ENCODE data around the gene KCNA5. TPM values are rescaled to one million over a fixed set of nuclear protein-coding genes. Genes with fewer than 3 reads are reported as not detected.

The KCNA5 gene
- total RNA-seq, 1 donor from 2014 or later = 0.05 TPM

DNA sequence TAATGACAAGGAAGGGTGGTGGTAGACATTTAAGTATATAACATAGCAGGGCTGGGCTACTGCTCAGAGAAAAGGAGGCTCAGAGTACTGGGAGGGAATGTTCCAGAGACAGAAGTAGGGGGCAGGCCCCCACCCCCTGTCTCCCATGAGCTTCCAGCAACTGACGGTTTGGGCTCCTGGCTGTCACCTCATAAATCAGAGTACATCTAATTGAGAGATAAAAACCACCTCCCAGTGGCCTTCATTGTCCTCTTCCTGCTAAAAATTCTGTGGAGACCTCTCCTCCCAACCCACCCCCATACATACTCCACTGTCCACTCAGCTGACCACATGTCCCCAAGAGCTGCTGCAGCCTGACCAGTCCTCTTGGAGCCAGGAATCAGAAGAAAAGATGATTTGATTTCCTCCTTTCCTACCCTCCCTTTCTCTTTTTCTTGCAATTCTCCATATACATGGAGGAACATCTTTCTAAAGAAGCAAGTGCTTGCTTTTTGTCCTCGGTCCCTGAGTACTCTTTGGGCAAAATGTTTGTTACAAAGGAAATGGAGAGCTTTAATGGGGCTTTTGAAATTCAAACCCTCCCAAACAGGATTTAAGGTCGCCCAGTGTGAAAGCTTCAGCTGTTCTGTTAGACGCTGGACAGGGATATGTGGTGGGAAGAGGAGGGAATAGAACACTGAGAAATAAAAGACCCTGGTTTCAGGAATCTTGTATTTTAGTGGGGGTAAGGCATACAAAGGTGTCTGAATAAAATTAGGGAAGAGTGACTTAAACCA is 16.4 kb upstream of the KCNA5 start:
- DNase-seq (ENCODE audit: low spot score) (no peak), ATAC-seq (no peak)

DNA sequence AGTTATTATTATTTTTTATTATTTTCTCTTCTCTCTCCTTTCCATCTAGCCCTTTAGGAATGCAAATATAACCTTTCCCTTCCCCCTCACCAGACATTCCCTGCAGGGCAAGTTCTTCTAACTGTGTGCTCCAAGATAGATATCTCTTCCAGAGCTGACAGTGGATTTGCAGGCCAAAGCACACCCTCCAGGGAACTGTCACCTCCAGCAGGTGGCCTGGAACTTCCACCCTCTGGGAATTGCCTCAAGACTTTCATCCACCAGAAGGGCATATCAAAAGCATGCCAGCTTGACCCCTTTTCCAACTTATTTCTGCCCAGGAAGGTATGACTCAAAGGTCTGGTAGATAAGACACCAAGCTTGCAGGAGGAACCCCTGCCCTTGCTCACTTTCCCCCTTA is 13.6 kb upstream of the KCNA5 start:
- DNase-seq (ENCODE audit: low spot score) (no peak), ATAC-seq (no peak)

DNA sequence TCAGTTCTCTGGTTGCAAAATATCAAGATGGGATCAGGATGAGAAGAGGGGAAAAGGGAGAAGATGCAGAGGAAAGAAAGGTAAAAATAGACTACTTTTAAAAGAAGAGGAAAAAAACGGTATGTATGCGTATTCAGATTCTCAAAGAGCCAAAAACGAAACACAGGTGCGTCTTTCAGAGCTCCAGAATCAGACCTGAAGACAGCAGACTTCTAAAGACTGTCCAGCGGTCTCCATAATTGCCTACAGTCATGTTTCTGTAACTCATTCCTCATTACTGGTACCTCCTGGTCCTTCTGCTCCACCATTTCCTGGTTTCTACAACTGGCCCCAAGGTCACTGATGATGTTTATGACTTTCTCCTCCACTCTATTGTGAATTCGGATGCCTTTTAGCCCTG is 12.4 kb upstream of the KCNA5 start:
- no peak for ATAC-seq
- DNase-seq (ENCODE audit: low spot score) = no peak

DNA sequence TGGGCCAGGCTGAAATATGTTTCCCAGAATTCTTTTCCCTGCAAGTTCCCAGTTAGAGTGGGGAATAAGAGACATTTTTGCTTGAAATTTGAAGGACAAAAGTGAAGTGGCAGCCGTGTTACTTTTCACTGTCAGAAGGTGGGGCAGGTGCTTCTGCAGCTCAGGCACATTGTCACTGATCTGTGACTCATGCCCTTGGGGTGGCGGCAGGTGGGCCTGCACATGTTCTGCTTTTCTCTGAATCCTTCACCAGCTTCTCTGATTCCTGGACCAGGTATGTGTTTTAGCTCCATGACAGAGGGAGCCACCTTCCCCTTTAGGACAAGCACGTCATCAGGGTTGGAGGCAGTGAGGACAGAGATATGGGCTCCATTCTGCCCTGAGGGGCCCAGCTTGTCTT is 11.7 kb upstream of the KCNA5 start:
- ATAC-seq = no peak
- no peak for DNase-seq (ENCODE audit: low spot score)

DNA sequence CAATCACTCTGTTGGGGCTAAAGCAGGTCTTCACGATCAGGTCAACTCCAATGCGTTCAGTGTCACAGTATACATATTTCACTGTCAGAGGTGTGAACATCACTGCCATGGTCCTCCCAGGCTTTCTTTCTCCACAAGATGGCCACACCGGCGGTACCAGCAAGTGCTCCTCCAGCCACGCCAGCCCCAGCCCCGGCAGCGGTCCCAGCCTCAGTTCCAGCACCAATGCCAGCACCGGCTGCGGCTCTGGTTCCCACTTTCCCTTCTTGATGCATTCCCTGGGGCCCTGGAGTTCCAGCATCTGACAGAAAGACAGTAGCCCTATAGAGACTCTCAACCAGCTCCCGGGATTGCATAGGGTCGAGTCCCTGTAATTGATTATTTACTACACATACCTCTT is 10.9 kb upstream of the KCNA5 start:
- DNase-seq (ENCODE audit: low spot score) (no peak), ATAC-seq (no peak)

DNA sequence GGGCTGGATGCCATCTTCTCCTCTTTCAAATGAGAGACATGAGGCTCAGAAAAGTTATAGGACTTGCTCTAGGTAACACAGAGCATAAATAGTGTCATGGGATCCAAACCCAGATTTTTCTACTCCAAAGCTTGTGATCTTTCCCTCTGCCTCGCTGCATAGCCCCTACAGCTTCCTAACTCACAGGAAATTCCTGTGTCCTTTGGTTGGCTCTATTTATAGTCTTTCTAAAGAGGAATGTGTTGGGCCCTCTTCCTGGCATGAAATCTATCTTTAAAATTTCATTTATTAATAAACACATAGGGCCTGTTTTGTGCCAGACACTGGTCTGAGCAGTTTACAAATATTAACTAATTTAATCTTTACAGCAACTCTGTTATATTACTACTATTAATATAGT is 9.8 kb upstream of the KCNA5 start:
- ATAC-seq (no peak), DNase-seq (ENCODE audit: low spot score) (no peak)

DNA sequence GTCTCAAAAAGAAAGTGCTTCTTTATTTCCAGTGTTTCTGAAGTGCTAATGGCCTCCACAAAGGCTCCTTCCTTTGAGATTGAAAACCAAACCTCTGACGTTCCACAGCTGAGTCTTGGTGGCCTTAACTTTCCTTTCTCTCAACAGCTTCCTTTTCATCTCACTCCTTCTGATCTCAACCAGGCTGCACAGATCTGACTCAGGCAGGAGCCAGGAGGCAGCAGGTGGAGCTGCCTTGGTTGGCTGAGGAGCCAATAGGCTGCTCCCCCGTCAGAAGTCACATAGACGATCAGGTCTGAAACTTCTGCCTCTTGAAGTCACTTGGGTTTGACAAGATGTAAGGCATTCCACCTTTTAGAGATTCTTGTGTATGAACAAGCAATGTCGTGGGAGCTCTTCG is 9.1 kb upstream of the KCNA5 start:
- DNase-seq (ENCODE audit: low spot score) (no peak), ATAC-seq (no peak)

DNA sequence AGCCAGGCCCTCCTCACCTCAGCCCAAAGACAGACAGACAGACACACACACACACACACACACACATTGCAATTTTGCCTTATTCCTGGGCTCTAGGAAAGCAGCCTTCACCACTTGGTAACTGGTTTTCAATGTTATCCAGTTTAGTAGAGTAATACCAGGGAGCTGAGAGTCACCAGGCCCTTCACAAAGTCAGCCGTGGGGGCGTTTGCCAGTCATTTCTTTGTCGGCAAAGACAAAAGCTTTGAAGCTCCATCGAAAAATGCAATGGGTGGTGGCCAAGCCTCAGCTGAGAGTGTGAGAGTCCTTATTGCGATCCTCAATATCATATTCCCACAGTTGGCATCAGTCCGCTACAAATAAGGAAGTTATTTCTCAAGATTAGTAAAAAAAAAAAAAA is 8.1 kb upstream of the KCNA5 start:
- no peak for DNase-seq (ENCODE audit: low spot score)
- ATAC-seq = no peak

DNA sequence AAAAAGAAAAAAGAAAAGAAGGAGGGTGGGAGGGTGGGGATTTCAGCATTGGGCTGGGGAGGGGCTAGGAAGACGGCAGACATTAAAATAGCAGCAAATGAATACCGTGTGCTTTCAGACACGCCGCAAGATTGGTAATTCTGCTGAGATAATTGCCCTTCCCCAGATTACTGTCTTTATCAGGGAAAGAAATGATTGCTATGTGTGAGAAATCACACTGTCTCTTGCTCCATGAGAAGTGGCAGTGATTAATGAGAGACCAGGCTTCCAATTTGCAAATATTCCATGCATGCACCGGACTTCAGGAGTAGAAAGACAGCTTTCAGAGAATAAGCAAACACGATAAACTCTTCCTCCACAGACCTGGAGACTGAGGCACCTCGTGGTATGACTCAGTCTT is 7.6 kb upstream of the KCNA5 start:
- ATAC-seq = no peak
- no peak for DNase-seq (ENCODE audit: low spot score)

DNA sequence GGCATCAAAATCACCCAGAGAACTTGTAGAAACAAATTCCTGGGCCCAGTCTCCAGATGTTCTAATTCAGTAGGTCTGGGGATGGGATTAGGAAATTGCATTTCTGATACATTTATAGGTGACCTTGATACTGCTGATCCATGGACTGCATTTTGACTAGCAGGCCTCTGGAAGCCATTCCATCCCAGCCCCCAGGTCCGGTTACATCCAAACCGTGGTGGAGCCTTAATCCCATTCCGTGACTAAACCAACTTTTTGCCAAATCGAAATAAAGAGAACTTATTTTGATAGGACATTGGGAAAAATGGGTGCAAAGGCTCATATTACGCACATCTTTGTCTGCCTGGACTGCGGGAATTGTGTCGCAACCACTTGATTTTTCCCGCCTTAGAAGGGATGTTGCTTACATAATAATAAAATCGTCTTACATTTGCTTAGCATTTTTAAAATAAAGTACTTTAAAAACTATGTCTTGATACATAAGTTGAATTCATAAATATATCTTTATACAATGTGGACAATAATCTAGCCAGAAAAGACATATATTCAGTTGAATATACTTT is 5.8 kb upstream of the KCNA5 start:
- DNase-seq (ENCODE audit: low spot score) = no peak
- ATAC-seq = no peak

DNA sequence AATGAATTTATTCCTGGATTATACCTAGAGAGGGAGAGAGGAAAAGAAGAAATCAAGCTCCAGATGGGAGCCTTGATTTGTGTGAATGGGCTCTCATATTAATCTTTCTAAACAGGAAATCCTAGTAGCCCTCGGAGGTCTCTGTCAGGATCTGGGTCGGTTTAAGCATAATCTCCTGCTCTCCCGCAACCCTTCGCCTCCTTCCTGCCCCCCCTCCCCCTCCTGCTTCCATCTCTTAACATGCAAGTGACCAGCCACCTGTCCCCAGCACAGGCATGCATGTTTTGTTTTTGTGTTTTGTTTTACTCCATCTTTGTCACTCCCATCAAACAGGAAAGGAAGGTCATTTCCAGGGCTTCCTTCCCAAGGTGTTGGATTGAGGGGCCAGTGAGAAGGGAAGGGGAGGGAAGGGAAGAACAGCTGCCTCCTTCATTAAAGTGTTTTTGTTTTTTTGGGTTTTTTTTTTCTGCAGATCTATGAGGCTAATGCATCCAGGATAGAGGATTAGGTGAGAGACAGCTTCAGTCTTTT is 4.8 kb upstream of the KCNA5 start:
- no peak for DNase-seq (ENCODE audit: low spot score)

DNA sequence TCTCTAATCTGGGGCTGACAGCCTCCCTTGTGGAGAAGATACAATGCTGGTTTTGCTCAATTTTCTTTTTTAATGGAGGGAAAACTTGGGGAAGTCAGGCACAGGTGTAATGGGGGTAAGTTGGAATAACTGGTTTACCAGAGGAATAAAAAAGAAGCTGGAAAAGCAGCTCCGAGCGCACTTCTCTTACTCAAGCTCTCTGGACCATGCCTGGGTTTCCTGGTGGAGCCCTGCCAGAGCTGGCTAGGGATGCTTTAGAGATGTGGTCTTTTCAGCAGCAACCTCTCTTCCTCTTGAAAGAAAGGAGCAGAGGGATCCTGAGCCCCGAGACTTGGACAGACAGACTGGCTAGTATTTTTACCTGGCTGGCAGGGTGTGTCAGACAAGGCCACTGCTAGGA is 3.9 kb upstream of the KCNA5 start:
- DNase-seq (ENCODE audit: low spot score) (no peak), ATAC-seq (no peak)

More for the DNA sequence above, 4.8 kb upstream of the KCNA5 start:
- no peak for ATAC-seq

DNA sequence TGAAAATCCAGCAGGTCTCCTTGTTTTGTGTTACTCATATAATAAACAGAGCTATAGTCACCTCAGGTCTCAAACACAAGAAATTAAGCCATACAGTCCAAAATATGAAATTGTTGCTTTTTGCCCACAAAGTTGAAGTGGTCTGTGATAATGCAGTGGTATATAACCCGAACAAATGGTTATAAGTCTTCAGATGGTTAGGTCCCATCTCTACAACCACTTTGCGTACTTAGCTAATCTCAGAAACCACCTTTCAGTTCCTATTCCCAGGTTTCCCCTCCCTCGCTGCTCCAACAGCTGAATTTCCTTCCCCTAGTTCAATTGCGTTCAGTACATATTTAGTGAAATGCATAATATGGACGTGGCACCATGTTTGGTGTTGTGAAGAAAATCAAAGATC is 3.3 kb upstream of the KCNA5 start:
- no peak for ATAC-seq
- no peak for DNase-seq (ENCODE audit: low spot score)

DNA sequence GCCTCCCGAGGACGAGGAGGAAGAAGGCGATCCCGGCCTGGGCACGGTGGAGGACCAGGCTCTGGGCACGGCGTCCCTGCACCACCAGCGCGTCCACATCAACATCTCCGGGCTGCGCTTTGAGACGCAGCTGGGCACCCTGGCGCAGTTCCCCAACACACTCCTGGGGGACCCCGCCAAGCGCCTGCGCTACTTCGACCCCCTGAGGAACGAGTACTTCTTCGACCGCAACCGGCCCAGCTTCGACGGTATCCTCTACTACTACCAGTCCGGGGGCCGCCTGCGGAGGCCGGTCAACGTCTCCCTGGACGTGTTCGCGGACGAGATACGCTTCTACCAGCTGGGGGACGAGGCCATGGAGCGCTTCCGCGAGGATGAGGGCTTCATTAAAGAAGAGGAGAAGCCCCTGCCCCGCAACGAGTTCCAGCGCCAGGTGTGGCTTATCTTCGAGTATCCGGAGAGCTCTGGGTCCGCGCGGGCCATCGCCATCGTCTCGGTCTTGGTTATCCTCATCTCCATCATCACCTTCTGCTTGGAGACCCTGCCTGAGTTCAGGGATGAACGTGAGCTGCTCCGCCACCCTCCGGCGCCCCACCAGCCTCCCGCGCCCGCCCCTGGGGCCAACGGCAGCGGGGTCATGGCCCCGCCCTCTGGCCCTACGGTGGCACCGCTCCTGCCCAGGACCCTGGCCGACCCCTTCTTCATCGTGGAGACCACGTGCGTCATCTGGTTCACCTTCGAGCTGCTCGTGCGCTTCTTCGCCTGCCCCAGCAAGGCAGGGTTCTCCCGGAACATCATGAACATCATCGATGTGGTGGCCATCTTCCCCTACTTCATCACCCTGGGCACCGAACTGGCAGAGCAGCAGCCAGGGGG is 979 bp downstream of the KCNA5 start:
- DNase-seq (ENCODE audit: low spot score) (no peak), ATAC-seq (no peak)

DNA sequence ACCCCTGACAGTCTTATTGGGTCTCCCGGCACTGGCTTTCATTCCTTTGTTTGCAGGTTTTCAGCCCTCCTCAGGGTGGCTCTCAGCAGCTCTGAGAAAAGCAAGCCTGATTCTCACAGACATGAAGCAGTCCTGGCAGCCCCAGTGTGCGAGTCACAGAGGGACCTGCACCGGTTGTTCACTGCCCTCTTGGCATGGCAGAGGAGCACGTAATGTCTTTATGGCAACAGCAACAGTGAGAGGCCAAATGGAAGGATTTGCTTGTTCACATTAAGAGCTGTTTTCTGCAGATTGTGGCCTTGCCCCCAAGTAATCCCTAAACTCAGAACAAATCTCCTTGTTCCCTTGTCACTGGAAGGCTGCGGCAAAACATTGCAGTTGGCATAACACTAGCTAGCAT is 3.4 kb downstream of the KCNA5 start:
- no peak for ATAC-seq
- no peak for DNase-seq (ENCODE audit: low spot score)

DNA sequence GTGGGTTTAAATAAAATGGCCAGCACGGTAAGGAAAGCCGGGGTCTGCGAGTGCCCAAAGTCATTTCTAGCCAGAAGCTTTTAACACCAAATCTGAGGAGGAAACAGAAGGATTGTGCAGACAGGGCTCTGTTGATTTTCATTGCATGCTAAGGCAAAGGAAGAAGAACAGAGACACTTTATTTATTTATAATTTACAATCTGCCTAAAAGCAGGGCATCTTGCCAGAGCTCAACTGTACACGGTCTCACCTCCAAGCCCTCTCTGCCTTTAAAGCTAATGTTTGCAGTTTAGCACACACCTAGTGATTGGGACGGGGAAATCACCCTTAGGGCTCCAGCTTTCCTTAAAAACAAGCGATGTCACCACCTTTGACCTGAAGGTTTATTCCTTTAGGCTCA is 4.0 kb downstream of the KCNA5 start:
- ATAC-seq (no peak), DNase-seq (ENCODE audit: low spot score) (no peak)

DNA sequence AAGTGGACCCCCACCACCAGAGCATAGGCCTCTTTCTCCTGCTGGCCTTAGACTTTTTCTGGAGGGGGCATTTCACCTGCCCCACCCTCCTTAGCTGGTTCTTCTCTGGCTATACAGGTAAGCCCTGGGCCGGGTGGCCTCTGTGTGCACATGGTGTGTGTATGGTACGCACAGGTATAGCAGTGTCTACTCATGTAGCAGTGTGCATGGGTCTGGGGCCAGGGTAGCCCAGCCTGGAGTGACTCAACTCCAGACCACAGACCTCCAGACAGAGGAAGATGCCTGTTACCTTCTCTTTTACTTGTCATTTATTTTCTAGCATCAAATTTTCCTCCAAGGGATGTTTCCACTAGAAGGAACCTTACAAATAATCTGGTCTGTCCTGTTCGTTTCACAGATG is 6.9 kb downstream of the KCNA5 start:
- DNase-seq (ENCODE audit: low spot score) (no peak), ATAC-seq (no peak)

DNA sequence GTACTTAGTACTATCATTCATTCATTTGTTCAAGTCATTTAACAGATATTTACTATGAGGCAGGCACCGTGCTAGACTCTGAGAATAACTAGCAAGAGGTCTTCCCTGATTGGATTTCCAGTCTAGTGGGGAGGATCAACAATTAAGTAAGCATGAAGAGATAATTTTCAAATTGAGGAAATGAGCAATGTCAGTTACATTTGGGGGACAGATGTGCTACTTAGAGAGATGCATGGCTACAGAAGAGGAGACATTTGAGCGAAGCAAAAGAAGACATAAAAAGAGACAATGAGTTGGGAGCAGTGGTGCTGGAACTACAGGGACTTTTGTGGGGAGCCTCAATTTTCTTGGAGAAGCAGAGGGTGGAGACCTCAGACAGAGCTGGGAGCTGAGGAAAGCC is 7.7 kb downstream of the KCNA5 start:
- no peak for ATAC-seq

DNA sequence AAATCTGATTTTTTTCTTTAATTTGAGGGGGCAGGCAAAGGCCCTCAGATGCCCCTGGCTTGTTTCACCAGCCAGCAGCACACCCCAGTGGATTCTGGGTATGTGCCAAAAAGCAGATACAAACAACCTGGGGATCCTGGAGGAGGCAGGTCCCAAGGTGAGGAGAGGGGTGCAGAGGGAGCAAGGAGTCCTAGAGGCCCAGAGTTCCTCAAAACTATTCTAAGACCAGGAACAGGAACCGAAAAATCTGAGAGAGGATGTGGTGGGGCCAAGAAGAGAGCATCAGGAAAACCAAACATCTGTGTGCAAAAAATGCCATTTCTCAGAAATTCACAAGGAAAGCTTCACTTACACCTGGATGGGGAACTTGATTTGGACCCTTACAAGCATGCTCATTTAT is 8.2 kb downstream of the KCNA5 start:
- no peak for DNase-seq (ENCODE audit: low spot score)
- no peak for ATAC-seq

More for the DNA sequence above, 7.7 kb downstream of the KCNA5 start:
- no peak for DNase-seq (ENCODE audit: low spot score)

DNA sequence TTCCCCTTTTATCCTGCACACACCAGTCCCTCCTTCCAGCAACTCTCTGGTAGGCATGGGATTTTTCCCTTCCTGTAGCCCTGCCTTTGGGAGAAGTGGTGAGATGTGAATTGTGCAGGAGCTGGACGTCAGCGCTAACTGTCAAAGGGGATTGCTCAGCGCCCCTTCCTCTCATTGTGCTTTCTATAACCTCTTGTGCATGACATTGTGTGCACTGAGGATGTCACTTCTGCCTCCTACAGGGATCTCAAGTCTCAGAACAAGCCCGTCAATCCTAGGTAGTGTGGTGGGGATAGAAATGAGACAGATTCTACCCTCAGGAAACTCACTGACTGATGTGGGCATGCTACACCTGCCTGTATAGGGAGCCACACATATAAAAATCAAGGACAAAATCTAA is 8.7 kb downstream of the KCNA5 start:
- DNase-seq (ENCODE audit: low spot score) (no peak), ATAC-seq (no peak)

DNA sequence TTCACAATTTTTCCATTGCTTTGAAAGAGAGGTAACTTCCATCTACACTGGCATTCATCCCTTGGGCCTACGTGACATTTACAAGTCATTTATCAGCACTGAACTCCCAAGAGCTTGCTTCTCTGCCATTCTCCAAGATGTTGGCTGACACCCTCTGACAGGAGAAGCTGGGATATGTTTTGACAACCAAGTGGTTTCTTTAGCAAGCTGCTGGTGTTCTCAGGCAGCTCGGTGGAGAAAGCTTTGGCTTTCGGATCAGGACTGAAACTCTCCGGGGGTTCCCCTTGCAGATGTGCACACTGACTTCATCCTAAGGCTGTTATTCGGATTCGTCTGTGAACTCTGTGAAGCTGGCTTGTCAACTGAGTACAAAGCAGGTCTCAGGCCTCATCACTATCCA is 15.7 kb downstream of the KCNA5 start:
- DNase-seq (ENCODE audit: low spot score) (no peak), ATAC-seq (no peak)

DNA sequence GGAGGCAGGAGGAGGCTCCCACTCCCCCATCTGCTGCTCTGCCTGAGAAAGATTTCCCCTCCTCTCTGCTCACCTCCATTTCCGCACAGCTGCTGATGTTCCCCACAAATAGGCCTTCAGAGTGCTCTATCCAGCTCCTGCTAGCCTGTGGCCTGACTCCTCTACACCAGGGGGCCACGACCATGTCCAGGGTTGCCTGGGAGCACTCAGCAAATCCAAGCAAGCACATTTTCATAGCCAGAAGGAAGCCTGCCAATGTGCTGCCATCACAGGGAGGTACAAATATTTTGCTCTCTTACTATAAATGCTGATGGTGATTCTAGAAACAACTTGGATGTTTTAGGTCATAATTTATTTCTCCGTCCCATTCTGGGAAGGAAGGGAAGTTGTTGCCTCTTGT is 17.3 kb downstream of the KCNA5 start:
- DNase-seq (ENCODE audit: low spot score) (no peak), ATAC-seq (no peak)
